HG02852 (cell line): ENCODE data around the gene ENTPD8.
"Not testable (repeated sequence)": the region's sequence is repeated elsewhere in the genome, so short reads cannot be mapped to it uniquely, and the experiment has no call there.

Experiments used
- ATAC-seq: cut with Tn5 transposase; IDR thresholded peaks from one replicate; pipeline ENCODE4 v1.9.1; 2021; ENCODE audit warnings: mild to moderate bottlenecking, moderate library complexity; ENCODE audit not compliant: unreplicated experiment

Gene ENTPD8

GRCh38 chr9:137396634-137397367 lies 44.4 kb downstream of the ENTPD8 start:
- ATAC-seq, result no peak

GRCh38 chr9:137396227-137396626 lies 44.9 kb downstream of the ENTPD8 start:
- ATAC-seq, result no peak

- no peak for ATAC-seq
Observed at GRCh38 chr9:137395666-137396010, 45.5 kb downstream of the ENTPD8 start.

- no peak for ATAC-seq
Observed at GRCh38 chr9:137394866-137395665, 46.1 kb downstream of the ENTPD8 start.

- ATAC-seq, result no peak
Observed at GRCh38 chr9:137393176-137394150, 47.7 kb downstream of the ENTPD8 start.

GRCh38 chr9:137392232-137393007 lies 48.7 kb downstream of the ENTPD8 start:
- no peak for ATAC-seq

GRCh38 chr9:137391411-137391754 lies 49.8 kb downstream of the ENTPD8 start:
- no peak for ATAC-seq

GRCh38 chr9:137390553-137391410 lies 50.4 kb downstream of the ENTPD8 start:
- ATAC-seq, result no peak

- ATAC-seq, result no peak
Observed at GRCh38 chr9:137389428-137389746, 51.8 kb downstream of the ENTPD8 start.

- ATAC-seq, result no peak
Observed at GRCh38 chr9:137388589-137389427, 52.3 kb downstream of the ENTPD8 start.

- ATAC-seq, result no peak
Observed at GRCh38 chr9:137387891-137388560, 53.1 kb downstream of the ENTPD8 start.

GRCh38 chr9:137387114-137387890 lies 53.9 kb downstream of the ENTPD8 start:
- no peak for ATAC-seq

GRCh38 chr9:137386507-137387113 lies 54.5 kb downstream of the ENTPD8 start:
- ATAC-seq, result not testable (repeated sequence)

GRCh38 chr9:137385061-137385655 lies 56.0 kb downstream of the ENTPD8 start:
- ATAC-seq, result no peak
